Measurements from ENCODE around the gene GORASP2. TPM values are rescaled to one million over a fixed set of nuclear protein-coding genes. Genes with fewer than 3 reads are reported as not detected.
"Not testable (repeated sequence)": the region's sequence is repeated elsewhere in the genome, so short reads cannot be mapped to it uniquely, and the experiment has no call there.

The GORASP2 gene
- total RNA-seq, 1 experiment from 2014 or later: 98.1 TPM

GRCh38 chr2:170897108-170897507, 31.9 kb upstream of the GORASP2 start:
- Mint-ChIP-seq H3K9me3 (ENCODE audit: low read depth, unreplicated experiment) (no peaks in the 10 kb centered on the region), H3K36me3 (ENCODE audit: insufficient read depth, unreplicated experiment) (no peaks in the 10 kb centered on the region), H3K27ac (ENCODE audit: unreplicated experiment) (no peak overlapping the region), H3K4me1 (ENCODE audit: low read depth, unreplicated experiment) (no peaks in the 10 kb centered on the region), H3K27me3 (ENCODE audit: unreplicated experiment) (no peaks in the 10 kb centered on the region), H3K4me3 (ENCODE audit: low read depth, unreplicated experiment) (no peak overlapping the region)
- TF ChIP-seq CTCF (IDR thresholded peaks at IDR 0.05; ENCODE audit: unreplicated experiment): no peak
- no peak for DNase-seq
- no TSS peak for BruUV-seq (replicated peaks)
- intact Hi-C loops (cut with micrococcal nuclease; ENCODE audit: unreplicated experiment): no loop called here
- CTCF ChIA-PET: interaction anchor here (1.4 kb wide), 1 partner anchor 9 kb away, joined by 3 read pairs; no protein-coding TSS in a partner anchor

GRCh38 chr2:170905864-170906263, 23.2 kb upstream of the GORASP2 start:
- BruUV-seq (replicated peaks): no TSS peak
- no peak overlapping the region for H3K27ac Mint-ChIP-seq (ENCODE audit: unreplicated experiment)
- H3K27me3 Mint-ChIP-seq (ENCODE audit: unreplicated experiment): no peaks in the 10 kb centered on the region
- no peaks in the 10 kb centered on the region for H3K4me1 Mint-ChIP-seq (ENCODE audit: low read depth, unreplicated experiment)
- H3K9me3 Mint-ChIP-seq (ENCODE audit: low read depth, unreplicated experiment): peaks cover 8% of the 10 kb centered on the region
- DNase-seq: no peak
- no peaks in the 10 kb centered on the region for H3K36me3 Mint-ChIP-seq (ENCODE audit: insufficient read depth, unreplicated experiment)
- CTCF ChIA-PET: interaction anchor here (0.8 kb wide), 1 partner anchor 9 kb away, joined by 3 read pairs; no protein-coding TSS in a partner anchor
- no peak overlapping the region for H3K4me3 Mint-ChIP-seq (ENCODE audit: low read depth, unreplicated experiment)
- TF ChIP-seq CTCF (IDR thresholded peaks at IDR 0.05; ENCODE audit: unreplicated experiment): no peak
- intact Hi-C loops (cut with micrococcal nuclease; ENCODE audit: unreplicated experiment): no loop called here

GRCh38 chr2:170911314-170911889, 17.7 kb upstream of the GORASP2 start:
- Mint-ChIP-seq H3K36me3 (ENCODE audit: insufficient read depth, unreplicated experiment) (no peaks in the 10 kb centered on the region), H3K4me3 (ENCODE audit: low read depth, unreplicated experiment) (no peak overlapping the region), H3K27ac (ENCODE audit: unreplicated experiment) (no peak overlapping the region), H3K9me3 (ENCODE audit: low read depth, unreplicated experiment) (peaks cover 12% of the 10 kb centered on the region), H3K27me3 (ENCODE audit: unreplicated experiment) (no peaks in the 10 kb centered on the region), H3K4me1 (ENCODE audit: low read depth, unreplicated experiment) (no peaks in the 10 kb centered on the region)
- no peak for DNase-seq
- no peak for TF ChIP-seq CTCF (IDR thresholded peaks at IDR 0.05; ENCODE audit: unreplicated experiment)
- intact Hi-C loops (cut with micrococcal nuclease; ENCODE audit: unreplicated experiment): no loop called here
- BruUV-seq (replicated peaks): no TSS peak
- CTCF ChIA-PET: no interaction called here

- H3K9me3 Mint-ChIP-seq (ENCODE audit: low read depth, unreplicated experiment): peaks cover 24% of the 10 kb centered on the region
- BruUV-seq (replicated peaks); H3K4me3 Mint-ChIP-seq (ENCODE audit: low read depth, unreplicated experiment); H3K27me3 Mint-ChIP-seq (ENCODE audit: unreplicated experiment); H3K27ac Mint-ChIP-seq (ENCODE audit: unreplicated experiment); H3K36me3 Mint-ChIP-seq (ENCODE audit: insufficient read depth, unreplicated experiment); DNase-seq; intact Hi-C loops (cut with micrococcal nuclease; ENCODE audit: unreplicated experiment); H3K4me1 Mint-ChIP-seq (ENCODE audit: low read depth, unreplicated experiment): not testable (repeated sequence)
- CTCF ChIA-PET: interaction anchor here (1.5 kb wide), 1 partner anchor 12 kb away, joined by 3 read pairs; no protein-coding TSS in a partner anchor
These were observed 13.9 kb upstream of the GORASP2 start for GRCh38 chr2:170914994-170915666.
